ENCODE results near the gene HSD17B11. TPM values are rescaled to one million over a fixed set of nuclear protein-coding genes. Genes with fewer than 3 reads are reported as not detected.

The HSD17B11 gene
- total RNA-seq, 1 donor from 2014 or later: 12.9 TPM

DNA sequence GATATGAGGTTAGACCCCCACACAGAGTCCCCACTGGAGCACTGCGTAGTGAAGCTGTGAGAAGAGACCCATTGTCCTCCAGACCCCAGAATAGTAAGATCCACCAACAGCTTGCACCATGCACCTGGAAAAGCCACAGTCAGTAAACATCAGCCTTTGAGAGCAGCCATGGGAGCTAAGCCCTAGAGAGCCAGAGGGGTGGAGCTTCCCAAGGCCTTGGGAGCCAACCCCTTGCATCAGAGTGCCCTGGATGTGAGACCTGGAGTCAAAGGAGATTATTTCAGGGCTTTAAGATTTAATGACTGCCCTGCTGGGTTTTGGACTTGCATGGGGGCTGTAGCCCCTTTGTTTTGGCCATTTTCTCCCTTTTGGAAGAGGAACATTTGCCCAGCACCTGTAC is 104.0 kb downstream of the HSD17B11 start:
- Histone ChIP-seq H3K4me3 (ENCODE audit: low read depth, low read length) (no peak overlapping the region), H3K27me3 (ENCODE audit: control insufficient read depth, insufficient read depth, low read length) (no peaks in the 10 kb centered on the region), H3K36me3 (ENCODE audit: control insufficient read depth, insufficient read depth, low read length) (no peaks in the 10 kb centered on the region)
- TF ChIP-seq CTCF (IDR thresholded peaks at IDR 0.05; ENCODE audit: insufficient read depth, low read length, poor library complexity, severe bottlenecking): no peak
- no peak for DNase-seq (ENCODE audit: low read depth)

Other genes starting within 250 kb of the HSD17B11 start
- gene KLHL8, start 170.6 kb downstream of the HSD17B11 start, total RNA-seq: 6.2 and 7.6 TPM in 2 replicates
- gene HSD17B13, start 68.3 kb downstream of the HSD17B11 start, total RNA-seq: 0.04 and 0.14 TPM in 2 replicates
- 22.3 and 26.6 TPM in 2 replicates for gene NUDT9, start 31.4 kb upstream of the HSD17B11 start, total RNA-seq
- 0.89 TPM in 1 of 2 replicates, not detected in the other for gene SPARCL1, start 138.2 kb upstream of the HSD17B11 start, total RNA-seq
- gene DSPP, start 217.3 kb upstream of the HSD17B11 start, total RNA-seq: not detected in 2 replicates